H1 (cell line): ENCODE results near the gene EXOC5. TPM values are rescaled to one million over a fixed set of nuclear protein-coding genes. Genes with fewer than 3 reads are reported as not detected.
"Not testable (repeated sequence)": the region's sequence is repeated elsewhere in the genome, so short reads cannot be mapped to it uniquely, and the experiment has no call there.

Experiments
- CTCF ChIA-PET: fragments of 300-600 bp; sonication (Branson Sonifier 250); formaldehyde crosslinking; loops from one replicate; lab custom pipeline; 2021; ENCODE audit not compliant: partially characterized antibody; lab: Charles Lee
- POLR2A ChIA-PET: fragments of 300-600 bp; sonication (Branson Sonifier 250); formaldehyde crosslinking; loops from one replicate; lab custom pipeline; 2021; ENCODE audit warnings: inconsistent platforms; ENCODE audit not compliant: partially characterized antibody; lab: Charles Lee
- DNase-seq, 2 experiments: peaks; one replicate each; pipeline versions ENCODE4 v3.0.0 to v3.0.0-alpha.2; 2010 to 2022; ENCODE audit warnings: low spot score in 2 of 2, low read depth in 1 of 2, mixed read lengths in 1 of 2
- FAIRE-seq: peaks from 2 replicates; lab custom pipeline; 2011; peaks lifted over from hg19 to GRCh38; lab: Jason Lieb, UNC
- H2AFZ ChIP-seq: 2 replicates; pipeline ENCODE4 v1.8.1; 2012; ENCODE audit warnings: low read length, inconsistent platforms
- H2AK5ac ChIP-seq: 2 replicates; pipeline ENCODE4 v1.6.1; 2013; ENCODE audit warnings: low read depth, low read length
- H2BK120ac ChIP-seq: replicated peaks from 2 replicates; pipeline ENCODE3; 2013; ENCODE audit warnings: low read depth, low read length, inconsistent platforms
- H2BK12ac ChIP-seq: 2 replicates; pipeline ENCODE4 v1.6.1; 2013; ENCODE audit warnings: low read depth, low read length
- H2BK15ac ChIP-seq: 2 replicates; pipeline ENCODE4 v1.6.1; 2013; ENCODE audit warnings: low read length
- H2BK20ac ChIP-seq: 2 replicates; pipeline ENCODE4 v1.6.1; 2013; ENCODE audit warnings: low read length
- H2BK5ac ChIP-seq: 2 replicates; pipeline ENCODE4 v1.6.1; 2013; ENCODE audit warnings: low read depth, low read length
- H3K14ac ChIP-seq: 2 replicates; pipeline ENCODE4 v1.6.1; 2013; ENCODE audit warnings: inconsistent platforms; ENCODE audit not compliant: insufficient read length
- H3K18ac ChIP-seq: 2 replicates; pipeline ENCODE4 v1.6.1; 2013; ENCODE audit warnings: low read length; ENCODE audit errors: extremely low read depth
- H3K23ac ChIP-seq: 2 replicates; pipeline ENCODE4 v1.6.1; 2013; ENCODE audit warnings: inconsistent platforms; ENCODE audit not compliant: insufficient read length
- H3K23me2 ChIP-seq: 2 replicates; pipeline ENCODE4 v1.6.1; 2013; ENCODE audit warnings: low read depth, low read length
- H3K27ac ChIP-seq: 2 replicates; pipeline ENCODE4 v1.6.1; 2011; ENCODE audit warnings: low read depth, low read length, inconsistent platforms
- H3K27me3 ChIP-seq, 4 experiments: replicated peaks in 1 of 4; 1 replicate in 1 of 4; 2 replicates in 3 of 4; pipeline versions ENCODE4 v1.6.1 to v1.8.1; 2011 to 2013; ENCODE audit warnings: low read length in 3 of 4, mild to moderate bottlenecking in 3 of 4, inconsistent platforms in 2 of 4, mixed read lengths in 2 of 4, moderate library complexity in 1 of 4; ENCODE audit not compliant: control insufficient read depth in 3 of 4, insufficient read depth in 3 of 4; ENCODE audit errors: extremely low read depth in 1 of 4
- H3K36me3 ChIP-seq, 4 experiments: 2 replicates each; pipeline versions ENCODE4 v1.6.1 to v1.8.1; 2011 to 2013; ENCODE audit warnings: mild to moderate bottlenecking in 4 of 4, low read length in 3 of 4, moderate library complexity in 2 of 4, control low read depth in 1 of 4, inconsistent platforms in 1 of 4; ENCODE audit not compliant: insufficient read depth in 4 of 4, control insufficient read depth in 2 of 4
- H3K4ac ChIP-seq: replicated peaks from 2 replicates; pipeline ENCODE3; 2013; ENCODE audit warnings: low read length, low read depth, mixed read lengths, inconsistent platforms; ENCODE audit not compliant: insufficient read length
- H3K4me1 ChIP-seq, 4 experiments: replicated peaks in 1 of 4; 1 replicate in 1 of 4; 2 replicates in 3 of 4; pipeline versions ENCODE4 v1.6.1 to v1.8.1; 2011 to 2013; ENCODE audit warnings: low read length in 3 of 4, inconsistent platforms in 2 of 4, mixed read lengths in 1 of 4; ENCODE audit not compliant: insufficient read depth in 4 of 4, control insufficient read depth in 3 of 4
- H3K4me2 ChIP-seq, 2 experiments: 2 replicates each; pipeline versions ENCODE4 v1.6.1 to v1.8.1; 2011 to 2013; ENCODE audit warnings: low read depth in 2 of 2, low read length in 2 of 2, control low read depth in 1 of 2, inconsistent platforms in 1 of 2, mild to moderate bottlenecking in 1 of 2; ENCODE audit not compliant: insufficient read depth in 1 of 2
- H3K4me3 ChIP-seq, 4 experiments: fragments of 200-600, 300-600 bp in 1 of 4; sonication (generic), shearing (Covaris generic), sonication (Bioruptor Twin) in 1 of 4; 2 replicates each; pipeline versions ENCODE4 v1.5.1 to v1.8.1; 2011 to 2016; ENCODE audit warnings: low read length in 4 of 4, low read depth in 3 of 4, control low read depth in 2 of 4, inconsistent platforms in 2 of 4, mild to moderate bottlenecking in 2 of 4, mixed read lengths in 1 of 4, moderate library complexity in 1 of 4; ENCODE audit not compliant: insufficient read depth in 2 of 4; ENCODE audit errors: extremely low read depth in 1 of 4
- H3K56ac ChIP-seq: replicated peaks from 2 replicates; pipeline ENCODE3; 2013; ENCODE audit warnings: low read depth, mild to moderate bottlenecking, mixed read lengths, low read length, inconsistent platforms; ENCODE audit not compliant: insufficient read length
- H3K79me1 ChIP-seq: 2 replicates; pipeline ENCODE4 v1.6.1; 2013; ENCODE audit warnings: low read depth, low read length, control low read depth
- H3K79me2 ChIP-seq, 2 experiments: 2 replicates each; pipeline versions ENCODE4 v1.6.1 to v1.8.1; 2012 to 2013; ENCODE audit warnings: low read length in 2 of 2, mild to moderate bottlenecking in 2 of 2, inconsistent platforms in 1 of 2; ENCODE audit not compliant: insufficient read depth in 2 of 2, control insufficient read depth in 1 of 2
- H3K9ac ChIP-seq, 4 experiments: replicated peaks in 1 of 4; 1 replicate in 1 of 4; 2 replicates in 3 of 4; pipeline versions ENCODE4 v1.6.1 to v1.8.1; 2011 to 2013; ENCODE audit warnings: low read depth in 3 of 4, low read length in 3 of 4, control low read depth in 2 of 4, mild to moderate bottlenecking in 2 of 4, moderate library complexity in 2 of 4, inconsistent platforms in 1 of 4; ENCODE audit errors: extremely low read depth in 1 of 4
- H3K9me3 ChIP-seq, 2 experiments: 2 replicates each; pipeline versions ENCODE4 v1.6.1 to v1.8.1; 2012 to 2013; ENCODE audit warnings: mild to moderate bottlenecking in 2 of 2, moderate library complexity in 2 of 2, control low read depth in 1 of 2, inconsistent platforms in 1 of 2, low read depth in 1 of 2, low read length in 1 of 2, mixed read lengths in 1 of 2; ENCODE audit not compliant: insufficient read depth in 2 of 2
- H4K20me1 ChIP-seq, 2 experiments: replicated peaks in 1 of 2; 2 replicates each; pipeline versions ENCODE3 to v1.8.1; 2011 to 2013; ENCODE audit warnings: inconsistent platforms in 2 of 2, low read length in 2 of 2, mild to moderate bottlenecking in 1 of 2; ENCODE audit not compliant: insufficient read depth in 2 of 2, control insufficient read depth in 1 of 2
- H4K5ac ChIP-seq: 2 replicates; pipeline ENCODE4 v1.6.1; 2013; ENCODE audit warnings: low read length, low read depth, mixed read lengths, inconsistent platforms; ENCODE audit not compliant: insufficient read length
- H4K8ac ChIP-seq: 2 replicates; pipeline ENCODE4 v1.8.0; 2013; ENCODE audit warnings: mild to moderate bottlenecking, moderate library complexity, low read length, inconsistent platforms; ENCODE audit not compliant: insufficient read depth; ENCODE audit errors: extremely low read depth
- H4K91ac ChIP-seq: replicated peaks from 2 replicates; pipeline ENCODE3; 2013; ENCODE audit warnings: low read length, mixed read lengths, inconsistent platforms; ENCODE audit not compliant: insufficient read length
- WGBS, 2 experiments: shearing (Covaris generic) in 1 of 2; methylation state at CpG; one replicate each; pipeline versions ENCODE4 v1.1.6 to v1.1.7; 2013 to 2015; ENCODE audit warnings: low lambda C conversion rate in 2 of 2, mixed read lengths in 2 of 2, inconsistent platforms in 1 of 2, low coverage in 1 of 2, missing lambda C conversion rate in 1 of 2; ENCODE audit not compliant: insufficient replicate concordance in 2 of 2, insufficient coverage in 1 of 2, insufficient read length in 1 of 2; ENCODE audit errors: extremely low coverage in 1 of 2, missing lambda C conversion rate in 1 of 2; 5-methylcytosine and 5-hydroxymethylcytosine counted together
- polyA plus RNA-seq, 7 experiments: library from polyadenylated mRNA; depleted of rRNA in 3 of 7; stranded (reverse) in 5 of 7; unstranded in 2 of 7; fragments of >200 nt in 5 of 7; fragments of 200-250 nt in 2 of 7; gene quantifications; 1 replicate in 5 of 7; 2 replicates in 1 of 7; 4 replicates in 1 of 7; pipeline versions ENCODE4 v1.2.1 to v1.2.3, GENCODE V29; 2011 to 2013; ENCODE audit warnings: missing spikeins in 2 of 7, mixed read lengths in 2 of 7
- total RNA-seq: library from RNA; stranded (reverse); fragmentation: NEBNext Ultra II Directional; extraction: Animal tissue kit (Norgen Biotek cat#: 25700); gene quantifications from 2 replicates; pipeline ENCODE4 v1.2.1, GENCODE V29; 2021

Gene EXOC5
- total and polyA plus RNA-seq, 2 of the 8 experiments (the other 6 are each of a cell fraction or from before 2014, with no cell fraction given) = 23.0 to 86.7 TPM

GRCh38 chr14:57240115-57240514, 28.6 kb downstream of the EXOC5 start:
- 92% methylated on average over 7 of the region's 7 CpGs; no CpG with 5 or more reads in 1 of the 2 experiments for WGBS, 2 experiments
- not testable (repeated sequence) for H3K4me3 ChIP-seq, FAIRE-seq

More at GRCh38 chr14:57240115-57240514, 28.6 kb downstream of the EXOC5 start:
- H3K27ac ChIP-seq, H2AFZ ChIP-seq, H3K9me3 ChIP-seq, H3K4ac ChIP-seq, H3K23me2 ChIP-seq, H3K79me1 ChIP-seq, H4K91ac ChIP-seq, H2AK5ac ChIP-seq, H3K27me3 ChIP-seq, H2BK5ac ChIP-seq, H3K18ac ChIP-seq, DNase-seq, H2BK20ac ChIP-seq, POLR2A ChIA-PET, H3K56ac ChIP-seq, H2BK12ac ChIP-seq, H3K4me2 ChIP-seq, H4K20me1 ChIP-seq, H3K79me2 ChIP-seq, H2BK120ac ChIP-seq, H3K23ac ChIP-seq, H3K4me1 ChIP-seq, H2BK15ac ChIP-seq, H3K14ac ChIP-seq, H3K9ac ChIP-seq, H4K8ac ChIP-seq, H4K5ac ChIP-seq: not testable (repeated sequence)
- CTCF ChIA-PET = interaction anchor here (0.8 kb wide), 1 partner anchor 11 kb away, joined by 3 read pairs; no protein-coding TSS in a partner anchor
- peaks cover 0 to 20% (median 2%) of the 10 kb centered on the region in 4 experiments; a peak in 3 of 8 replicates for H3K36me3 ChIP-seq
